ENCODE data around the gene AKT1. TPM values are rescaled to one million over a fixed set of nuclear protein-coding genes. Genes with fewer than 3 reads are reported as not detected.

Gene AKT1
- total RNA-seq, 1 donor from 2014 or later: 123 TPM

DNA sequence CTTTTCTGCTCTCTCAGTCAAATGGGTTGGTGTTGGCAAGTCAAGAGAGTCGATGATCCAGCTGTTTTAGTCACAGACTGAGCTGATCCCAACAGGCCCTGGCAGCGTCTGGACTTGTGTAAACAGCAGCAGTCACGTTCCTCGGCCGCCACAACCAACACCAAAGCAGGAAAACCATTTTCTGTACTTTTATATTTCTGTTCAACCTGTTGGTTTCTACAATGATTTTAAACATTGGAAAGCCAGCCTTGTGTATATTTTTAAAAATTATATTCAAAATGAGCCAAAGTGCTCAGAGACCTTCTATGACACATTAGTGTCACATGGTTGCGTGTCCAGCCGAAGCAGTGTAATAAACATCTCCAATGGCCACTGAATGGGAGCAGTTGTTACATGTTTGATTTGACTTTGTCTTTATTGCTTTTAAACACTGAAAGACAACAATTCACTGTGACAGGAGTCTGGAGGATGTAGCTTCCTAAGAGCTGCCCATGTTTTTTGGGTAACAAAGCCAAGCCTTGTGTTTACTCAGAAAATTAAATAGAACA is 48.5 kb downstream of the AKT1 start:
- TF ChIP-seq, protein P1, sequence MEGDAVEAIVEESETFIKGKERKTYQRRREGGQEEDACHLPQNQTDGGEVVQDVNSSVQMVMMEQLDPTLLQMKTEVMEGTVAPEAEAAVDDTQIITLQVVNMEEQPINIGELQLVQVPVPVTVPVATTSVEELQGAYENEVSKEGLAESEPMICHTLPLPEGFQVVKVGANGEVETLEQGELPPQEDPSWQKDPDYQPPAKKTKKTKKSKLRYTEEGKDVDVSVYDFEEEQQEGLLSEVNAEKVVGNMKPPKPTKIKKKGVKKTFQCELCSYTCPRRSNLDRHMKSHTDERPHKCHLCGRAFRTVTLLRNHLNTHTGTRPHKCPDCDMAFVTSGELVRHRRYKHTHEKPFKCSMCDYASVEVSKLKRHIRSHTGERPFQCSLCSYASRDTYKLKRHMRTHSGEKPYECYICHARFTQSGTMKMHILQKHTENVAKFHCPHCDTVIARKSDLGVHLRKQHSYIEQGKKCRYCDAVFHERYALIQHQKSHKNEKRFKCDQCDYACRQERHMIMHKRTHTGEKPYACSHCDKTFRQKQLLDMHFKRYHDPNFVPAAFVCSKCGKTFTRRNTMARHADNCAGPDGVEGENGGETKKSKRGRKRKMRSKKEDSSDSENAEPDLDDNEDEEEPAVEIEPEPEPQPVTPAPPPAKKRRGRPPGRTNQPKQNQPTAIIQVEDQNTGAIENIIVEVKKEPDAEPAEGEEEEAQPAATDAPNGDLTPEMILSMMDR (conservative IDR thresholded peaks at IDR 0.05): no peak
- H3K27me3 Mint-ChIP-seq: no peaks in the 10 kb centered on the region
- H3K4me3 Mint-ChIP-seq: no peak overlapping the region
- no peaks in the 10 kb centered on the region for H3K36me3 Mint-ChIP-seq
- peaks cover 28% of the 10 kb centered on the region for H3K4me1 Mint-ChIP-seq (ENCODE audit: unreplicated experiment)
- no peak for DNase-seq (ENCODE audit: extremely low spot score, unreplicated experiment)
- H3K9me3 Mint-ChIP-seq: no peaks in the 10 kb centered on the region
- no peak overlapping the region for H3K27ac Mint-ChIP-seq

DNA sequence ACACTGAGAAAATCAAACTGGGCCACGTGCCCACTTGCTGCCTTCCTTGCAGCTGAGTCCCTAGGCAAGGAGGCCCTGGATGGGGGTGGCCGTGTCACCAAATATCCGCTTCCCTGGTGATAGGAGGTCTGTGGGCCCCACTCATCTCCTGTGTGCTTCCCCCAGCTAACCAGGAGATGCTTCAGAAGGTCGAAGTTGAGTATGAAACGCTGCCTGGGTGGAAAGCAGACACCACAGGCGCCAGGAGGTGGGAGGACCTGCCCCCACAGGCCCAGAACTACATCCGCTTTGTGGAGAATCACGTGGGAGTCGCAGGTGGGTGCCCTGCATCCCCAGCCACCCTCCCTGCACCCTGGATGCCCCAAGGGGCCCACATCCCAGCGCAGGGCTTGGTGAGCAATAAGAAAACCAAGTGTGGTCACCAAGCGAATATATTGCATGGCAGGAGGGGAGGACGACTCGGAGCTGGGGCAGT is 49.4 kb downstream of the AKT1 start:
- H3K9me3 Mint-ChIP-seq: no peaks in the 10 kb centered on the region
- no peaks in the 10 kb centered on the region for H3K36me3 Mint-ChIP-seq
- no peak overlapping the region for H3K27ac Mint-ChIP-seq
- H3K27me3 Mint-ChIP-seq: no peaks in the 10 kb centered on the region
- DNase-seq (ENCODE audit: extremely low spot score, unreplicated experiment): no peak
- no peak overlapping the region for H3K4me3 Mint-ChIP-seq
- peaks cover 28% of the 10 kb centered on the region for H3K4me1 Mint-ChIP-seq (ENCODE audit: unreplicated experiment)
- TF ChIP-seq, protein P1 (conservative IDR thresholded peaks at IDR 0.05): no peak

DNA sequence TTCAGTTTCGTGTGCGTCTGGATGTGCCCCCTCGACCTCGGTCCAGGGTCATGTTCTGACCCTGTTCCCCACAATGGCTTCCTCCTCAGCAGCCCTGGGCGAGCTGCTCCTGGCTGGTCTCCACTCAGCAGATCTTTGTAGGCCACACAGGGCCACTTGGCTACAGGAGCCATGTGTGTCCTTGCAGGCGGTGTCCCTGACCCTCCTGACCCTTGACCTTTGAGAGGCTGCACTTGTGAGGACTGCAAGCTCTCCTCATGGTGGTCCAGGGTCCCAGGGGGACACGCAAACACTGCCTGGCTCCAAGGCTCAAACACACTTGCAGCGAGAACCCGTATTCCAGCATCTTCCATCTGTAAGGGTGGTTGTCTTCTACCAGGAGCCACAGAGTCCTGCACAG is 50.1 kb downstream of the AKT1 start:
- Mint-ChIP-seq H3K27ac (no peak overlapping the region), H3K4me3 (no peak overlapping the region), H3K9me3 (no peaks in the 10 kb centered on the region), H3K36me3 (no peaks in the 10 kb centered on the region), H3K27me3 (no peaks in the 10 kb centered on the region), H3K4me1 (ENCODE audit: unreplicated experiment) (peaks cover 28% of the 10 kb centered on the region)
- TF ChIP-seq, protein P1 (conservative IDR thresholded peaks at IDR 0.05): no peak
- DNase-seq (ENCODE audit: extremely low spot score, unreplicated experiment): no peak

DNA sequence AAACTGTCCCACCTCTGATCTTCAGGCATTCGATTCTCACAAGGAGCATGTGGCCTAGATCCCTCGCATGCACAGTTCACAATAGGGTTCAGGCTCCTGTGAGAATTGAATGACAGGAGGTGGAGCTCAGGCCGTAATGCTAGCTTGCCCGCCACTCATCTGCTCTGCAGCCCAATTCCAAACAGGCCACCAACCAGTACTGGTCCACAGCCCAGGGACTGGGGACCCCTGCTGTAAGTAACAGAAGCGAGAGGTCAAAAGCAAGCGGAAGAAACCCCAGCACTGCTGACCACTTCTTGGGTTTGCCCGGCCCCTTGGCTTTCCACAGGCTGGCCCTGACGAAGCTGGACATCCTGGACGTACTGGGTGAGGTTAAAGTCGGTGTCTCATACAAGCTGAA is 51.1 kb downstream of the AKT1 start:
- peaks cover 21% of the 10 kb centered on the region for H3K4me1 Mint-ChIP-seq (ENCODE audit: unreplicated experiment)
- TF ChIP-seq, protein P1 (conservative IDR thresholded peaks at IDR 0.05): no peak
- no peaks in the 10 kb centered on the region for H3K36me3 Mint-ChIP-seq
- no peak for DNase-seq (ENCODE audit: extremely low spot score, unreplicated experiment)
- H3K27me3 Mint-ChIP-seq: no peaks in the 10 kb centered on the region
- no peak overlapping the region for H3K27ac Mint-ChIP-seq
- H3K9me3 Mint-ChIP-seq: no peaks in the 10 kb centered on the region
- no peak overlapping the region for H3K4me3 Mint-ChIP-seq

DNA sequence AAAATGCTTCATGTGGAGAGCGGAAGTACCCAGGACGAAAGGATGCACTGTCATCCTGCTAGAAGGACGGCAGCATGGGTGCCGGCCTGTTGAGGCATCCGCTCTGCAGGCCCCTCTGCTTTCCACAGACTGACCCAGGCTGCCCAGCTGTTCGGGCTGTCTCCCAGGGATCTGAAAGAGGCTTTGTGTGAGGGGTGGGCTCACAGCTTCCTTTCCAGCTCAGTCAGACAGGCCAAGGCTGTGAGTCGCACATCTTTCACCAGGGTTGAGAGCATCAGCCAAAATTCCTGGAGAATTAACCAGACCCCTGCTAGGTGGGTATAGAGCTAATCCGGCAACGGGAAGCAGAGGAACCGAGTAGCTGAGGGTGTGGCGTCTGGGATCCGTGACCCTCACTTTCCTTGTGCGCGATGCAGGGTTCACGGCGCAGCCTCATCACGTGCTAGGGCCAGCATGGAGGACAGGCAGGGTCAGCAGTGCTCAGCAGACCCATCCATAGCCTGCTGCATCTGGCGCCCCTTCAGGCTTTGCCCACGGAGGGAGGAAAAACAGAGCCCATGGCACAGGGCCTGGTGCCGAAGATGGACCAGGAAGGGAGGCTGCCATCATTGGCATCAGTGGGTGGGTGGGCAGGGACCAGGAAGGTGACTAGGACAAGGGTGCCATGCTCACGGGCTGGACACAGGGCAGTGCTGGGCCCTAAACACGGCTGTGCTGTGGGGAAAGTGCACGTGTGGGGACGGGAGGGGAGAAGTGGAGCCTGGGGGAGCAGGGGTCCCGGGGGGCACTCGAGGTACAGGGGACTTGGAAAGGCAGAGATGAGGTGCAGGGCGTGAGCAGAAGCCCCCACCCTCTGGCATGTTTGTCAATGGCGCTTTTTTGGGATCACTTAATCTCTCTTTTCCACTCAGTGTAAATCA is 51.8 kb downstream of the AKT1 start:
- no peaks in the 10 kb centered on the region for H3K36me3 Mint-ChIP-seq
- DNase-seq (ENCODE audit: extremely low spot score, unreplicated experiment): no peak
- H3K27me3 Mint-ChIP-seq: no peaks in the 10 kb centered on the region
- H3K27ac Mint-ChIP-seq: no peak overlapping the region
- TF ChIP-seq, protein P1 (conservative IDR thresholded peaks at IDR 0.05): no peak
- H3K4me1 Mint-ChIP-seq (ENCODE audit: unreplicated experiment): peaks cover 14% of the 10 kb centered on the region
- no peaks in the 10 kb centered on the region for H3K9me3 Mint-ChIP-seq
- H3K4me3 Mint-ChIP-seq: no peak overlapping the region
